CD14-positive monocyte (primary cell): ENCODE data around the gene CBX1. TPM values are rescaled to one million over a fixed set of nuclear protein-coding genes. Genes with fewer than 3 reads are reported as not detected.

Experiments
- DNase-seq, 3 donors: peaks; one replicate each; pipeline ENCODE4 v3.0.0-alpha.2; 2011 to 2022
- H2AFZ ChIP-seq: 2 replicates; pipeline ENCODE4 v1.6.0; 2012; ENCODE audit warnings: mild to moderate bottlenecking, low read depth, low read length, inconsistent platforms; ENCODE audit not compliant: insufficient read depth, poor library complexity, severe bottlenecking
- H3K27ac ChIP-seq, 2 donors: 1 replicate in 1 of 2; 2 replicates in 1 of 2; pipeline ENCODE4 v1.5.1; 2012 to 2013; ENCODE audit warnings: low read length in 2 of 2, control low read depth in 1 of 2, inconsistent platforms in 1 of 2, low read depth in 1 of 2, mild to moderate bottlenecking in 1 of 2
- H3K27me3 ChIP-seq, 2 donors: one replicate each; pipeline versions ENCODE4 v1.6.0 to v1.6.1; 2011 to 2013; ENCODE audit warnings: low read length in 2 of 2; ENCODE audit not compliant: control insufficient read depth in 2 of 2, insufficient read depth in 2 of 2
- H3K36me3 ChIP-seq, 2 donors: replicated peaks in 1 of 2; 1 replicate in 1 of 2; 2 replicates in 1 of 2; pipeline versions ENCODE4 v1.5.1 to v1.6.1; 2012 to 2013; ENCODE audit warnings: low read length in 2 of 2, control low read depth in 1 of 2, inconsistent platforms in 1 of 2, mild to moderate bottlenecking in 1 of 2; ENCODE audit not compliant: insufficient read depth in 2 of 2, control insufficient read depth in 1 of 2
- H3K4me1 ChIP-seq, 2 donors: 1 replicate in 1 of 2; 2 replicates in 1 of 2; pipeline versions ENCODE4 v1.5.1 to v1.6.1; 2012 to 2013; ENCODE audit warnings: low read length in 2 of 2, control low read depth in 1 of 2, inconsistent platforms in 1 of 2, mild to moderate bottlenecking in 1 of 2, moderate library complexity in 1 of 2; ENCODE audit not compliant: insufficient read depth in 2 of 2, control insufficient read depth in 1 of 2
- H3K4me2 ChIP-seq: replicated peaks from 2 replicates; pipeline ENCODE3; 2012; ENCODE audit warnings: low read length, moderate library complexity, mild to moderate bottlenecking; ENCODE audit not compliant: poor library complexity, severe bottlenecking; ENCODE audit errors: extremely low read depth
- H3K4me3 ChIP-seq, 3 experiments: fragments of 200-600 bp in 1 of 3; sonication (generic) in 1 of 3; replicated peaks in 1 of 3; 1 replicate in 2 of 3; 2 replicates in 1 of 3; pipeline ENCODE4 v1.5.1; 2011 to 2013; ENCODE audit warnings: low read length in 3 of 3, mild to moderate bottlenecking in 3 of 3, control low read depth in 2 of 3, low read depth in 2 of 3, inconsistent platforms in 1 of 3, moderate library complexity in 1 of 3
- H3K79me2 ChIP-seq: 2 replicates; pipeline ENCODE4 v1.6.0; 2012; ENCODE audit warnings: mild to moderate bottlenecking, control low read depth, inconsistent platforms, low read length, moderate library complexity; ENCODE audit not compliant: insufficient read depth
- H3K9ac ChIP-seq: 2 replicates; pipeline ENCODE4 v1.6.0; 2017; ENCODE audit warnings: low read length, mild to moderate bottlenecking; ENCODE audit not compliant: insufficient read depth, poor library complexity, severe bottlenecking
- H3K9me3 ChIP-seq, 2 donors: replicated peaks in 1 of 2; 1 replicate in 1 of 2; 2 replicates in 1 of 2; pipeline versions ENCODE4 v1.5.1 to v1.6.1; 2012 to 2013; ENCODE audit warnings: low read length in 2 of 2, control low read depth in 1 of 2; ENCODE audit not compliant: control insufficient read depth in 1 of 2, insufficient read depth in 1 of 2
- H4K20me1 ChIP-seq: 2 replicates; pipeline ENCODE4 v1.6.0; 2012; ENCODE audit warnings: mild to moderate bottlenecking, low read length, control low read depth, moderate library complexity; ENCODE audit not compliant: insufficient read depth
- H3K27ac Mint-ChIP-seq, 7 donors: one replicate each; pipeline ENCODE4 v1.8.0; 2020; ENCODE audit warnings: mild to moderate bottlenecking in 7 of 7, mixed read lengths in 7 of 7, moderate library complexity in 6 of 7, inconsistent platforms in 2 of 7
- H3K27me3 Mint-ChIP-seq, 3 donors: one replicate each; pipeline ENCODE4 v1.8.0; 2021 to 2022; ENCODE audit warnings: low read depth in 3 of 3, mild to moderate bottlenecking in 3 of 3, mixed read lengths in 3 of 3, moderate library complexity in 3 of 3, inconsistent platforms in 1 of 3
- H3K36me3 Mint-ChIP-seq, 2 donors: one replicate each; pipeline ENCODE4 v1.8.0; 2020; ENCODE audit warnings: mixed read lengths in 2 of 2, inconsistent platforms in 1 of 2, mild to moderate bottlenecking in 1 of 2
- H3K4me1 Mint-ChIP-seq: one replicate; pipeline ENCODE4 v1.8.0; 2020; ENCODE audit warnings: mild to moderate bottlenecking, mixed read lengths
- H3K4me3 Mint-ChIP-seq, 2 donors: one replicate each; pipeline ENCODE4 v1.8.0; 2020; ENCODE audit warnings: mild to moderate bottlenecking in 2 of 2, mixed read lengths in 2 of 2, moderate library complexity in 1 of 2
- H3K9me3 Mint-ChIP-seq, 7 donors: one replicate each; pipeline ENCODE4 v1.8.0; 2020 to 2022; ENCODE audit warnings: mixed read lengths in 7 of 7, mild to moderate bottlenecking in 6 of 7, moderate library complexity in 6 of 7, inconsistent platforms in 2 of 7
- WGBS: methylation state at CpG from one replicate; pipeline ENCODE4 v1.1.5; 2013; ENCODE audit warnings: missing lambda C conversion rate; ENCODE audit not compliant: insufficient coverage; 5-methylcytosine and 5-hydroxymethylcytosine counted together
- intact Hi-C, 2 donors: fragments of 100-400 bp; cut with micrococcal nuclease; formaldehyde crosslinking; loops; one replicate each; pipeline versions ENCODE4 v1.15.0 to v1.15.1; 2023
- polyA plus RNA-seq, 3 donors: library from polyadenylated mRNA; depleted of rRNA in 1 of 3; unstranded in 2 of 3; stranded (reverse) in 1 of 3; fragments of 300-500 nt in 2 of 3; fragments of >200 nt in 1 of 3; fragmentation: Illumina TruSeq in 2 of 3; gene quantifications; 1 replicate in 2 of 3; 2 replicates in 1 of 3; pipeline ENCODE4 v1.2.3, GENCODE V29; 2012 to 2021
- TF ChIP-seq, protein P1 (sequence below): fragments of 200-600 bp; IDR thresholded peaks from one replicate; pipeline ENCODE4 v1.8.0; 2022; ENCODE audit warnings: antibody characterized with exemption, mild to moderate bottlenecking

Gene CBX1
- polyA plus RNA-seq, 3 donors, result 12.5 to 18.2 (median 17.2) TPM

GRCh38 chr17:48046296-48046695 is 55.0 kb downstream of the CBX1 start:
- peaks cover 0 to 2% (median 0%) of the 10 kb centered on the region in 7 donors for H3K9me3 Mint-ChIP-seq
- peaks cover 44% of the 10 kb centered on the region for H3K4me1 Mint-ChIP-seq
- Histone ChIP-seq H4K20me1 (peaks cover 18% of the 10 kb centered on the region), H3K4me1 (peaks cover 24 to 41% of the 10 kb centered on the region in 2 donors), H3K79me2 (peaks cover 42% of the 10 kb centered on the region), H3K27me3 (no peaks in the 10 kb centered on the region), H3K4me2 (no peak overlapping the region), H3K9ac (no peak overlapping the region), H3K4me3 (peak overlapping the region in 1 of 3 experiments; percentile 89), H2AFZ (no peak overlapping the region), H3K9me3 (no peaks in the 10 kb centered on the region), H3K36me3 (peaks cover 9 to 10% of the 10 kb centered on the region in 2 donors), H3K27ac (no peak overlapping the region)
- TF ChIP-seq, protein P1, sequence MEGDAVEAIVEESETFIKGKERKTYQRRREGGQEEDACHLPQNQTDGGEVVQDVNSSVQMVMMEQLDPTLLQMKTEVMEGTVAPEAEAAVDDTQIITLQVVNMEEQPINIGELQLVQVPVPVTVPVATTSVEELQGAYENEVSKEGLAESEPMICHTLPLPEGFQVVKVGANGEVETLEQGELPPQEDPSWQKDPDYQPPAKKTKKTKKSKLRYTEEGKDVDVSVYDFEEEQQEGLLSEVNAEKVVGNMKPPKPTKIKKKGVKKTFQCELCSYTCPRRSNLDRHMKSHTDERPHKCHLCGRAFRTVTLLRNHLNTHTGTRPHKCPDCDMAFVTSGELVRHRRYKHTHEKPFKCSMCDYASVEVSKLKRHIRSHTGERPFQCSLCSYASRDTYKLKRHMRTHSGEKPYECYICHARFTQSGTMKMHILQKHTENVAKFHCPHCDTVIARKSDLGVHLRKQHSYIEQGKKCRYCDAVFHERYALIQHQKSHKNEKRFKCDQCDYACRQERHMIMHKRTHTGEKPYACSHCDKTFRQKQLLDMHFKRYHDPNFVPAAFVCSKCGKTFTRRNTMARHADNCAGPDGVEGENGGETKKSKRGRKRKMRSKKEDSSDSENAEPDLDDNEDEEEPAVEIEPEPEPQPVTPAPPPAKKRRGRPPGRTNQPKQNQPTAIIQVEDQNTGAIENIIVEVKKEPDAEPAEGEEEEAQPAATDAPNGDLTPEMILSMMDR, result no peak
- intact Hi-C loops, result loop anchor here in 1 of 2 donors (5.0 kb wide), 1 partner anchor 56 kb away; the partner anchor contains the start of gene CBX1
- H3K27ac Mint-ChIP-seq, result peak overlapping the region in 1 of 7 donors; percentile 15
- peaks cover 10% of the 10 kb centered on the region in 2 donors for H3K36me3 Mint-ChIP-seq
- peaks cover 5 to 15% (median 11%) of the 10 kb centered on the region in 3 donors for H3K27me3 Mint-ChIP-seq
- WGBS, result no CpG with 5 or more reads among the region's 7 CpGs
- DNase-seq, result no peak
- no peak overlapping the region for H3K4me3 Mint-ChIP-seq

DNA sequence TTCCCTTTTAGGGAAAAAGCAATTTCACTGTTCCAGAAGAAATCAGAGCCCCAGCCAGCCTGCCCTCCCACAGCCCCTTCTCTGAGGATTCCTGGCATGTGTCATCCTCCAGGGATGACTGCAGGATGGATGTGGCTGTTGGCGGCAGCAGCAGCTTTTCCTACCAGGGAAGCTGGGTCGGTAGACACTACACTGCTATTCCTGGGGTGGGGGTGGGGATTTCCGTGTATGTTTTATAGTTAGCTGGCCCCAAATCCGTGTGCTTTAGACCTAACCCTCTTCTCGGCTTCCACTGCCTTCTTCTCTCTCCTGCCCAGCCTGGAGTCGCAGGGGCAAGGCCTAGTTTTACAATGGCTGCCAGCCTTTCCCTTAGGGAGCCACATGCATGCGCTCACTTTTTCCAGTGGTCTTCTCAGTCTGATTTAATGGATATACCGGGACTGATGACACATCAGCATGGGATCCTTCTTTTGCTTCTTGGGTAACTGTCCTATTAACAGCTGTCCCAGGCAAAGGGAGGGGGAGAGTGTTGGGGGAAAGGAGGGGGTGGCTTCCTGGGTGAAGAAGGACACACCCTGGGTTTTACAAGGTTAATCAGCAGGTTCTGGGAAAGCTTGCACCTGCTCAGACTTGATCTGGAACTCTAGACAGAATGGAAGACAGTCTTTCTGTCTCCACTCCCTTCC is 55.8 kb downstream of the CBX1 start:
- Histone ChIP-seq H3K27me3 (no peaks in the 10 kb centered on the region), H3K9me3 (no peaks in the 10 kb centered on the region), H3K9ac (no peak overlapping the region), H3K4me1 (peaks cover 24 to 33% of the 10 kb centered on the region in 2 donors), H3K36me3 (peaks cover under 1 to 2% of the 10 kb centered on the region in 2 donors), H3K4me2 (no peak overlapping the region), H3K79me2 (peaks cover 33% of the 10 kb centered on the region), H4K20me1 (peaks cover 10% of the 10 kb centered on the region), H2AFZ (no peak overlapping the region), H3K4me3 (no peak overlapping the region), H3K27ac (no peak overlapping the region)
- 71% methylated on average over 2 of the region's 8 CpGs for WGBS
- Mint-ChIP-seq H3K9me3 (peaks cover 0 to 2% (median 0%) of the 10 kb centered on the region in 7 donors), H3K4me3 (no peak overlapping the region), H3K27ac (peak overlapping the region in 2 of 7 donors; percentile 43 to 44), H3K36me3 (peaks cover 2% of the 10 kb centered on the region in 2 donors), H3K27me3 (peaks cover 5 to 15% (median 14%) of the 10 kb centered on the region in 3 donors), H3K4me1 (peaks cover 37% of the 10 kb centered on the region)
- TF ChIP-seq, protein P1, result no peak
- DNase-seq, result no peak
- intact Hi-C loops, result loop anchor here in 1 of 2 donors (5.0 kb wide), 1 partner anchor 57 kb away; the partner anchor contains the start of gene CBX1
